Heart right ventricle (tissue), 16 donors: ENCODE data around the gene H2AZ2. TPM values are rescaled to one million over a fixed set of nuclear protein-coding genes. Genes with fewer than 3 reads are reported as not detected.

Source experiments
- ATAC-seq, 8 donors: fragments of 200-7000 bp; cut with Tn5 transposase; one replicate each; pipeline ENCODE4 v1.9.1; 2020; ENCODE audit warnings: mild to moderate bottlenecking in 8 of 8, moderate library complexity in 8 of 8, moderate number of reproducible peaks in 1 of 8
- DNase-seq, 2 donors: peaks; one replicate each; pipeline ENCODE4 v3.0.0-alpha.2; 2020
- H3K27ac ChIP-seq, 10 donors: fragments of 200-600 bp; sonication (generic) in 2 of 10; one replicate each; pipeline versions ENCODE4 v1.5.0 to v1.8.0; 2020 to 2022; ENCODE audit warnings: mild to moderate bottlenecking in 3 of 10
- H3K27me3 ChIP-seq, 7 donors: fragments of 200-600 bp; one replicate each; pipeline ENCODE4 v1.8.0; 2021 to 2022; ENCODE audit warnings: mild to moderate bottlenecking in 2 of 7
- H3K36me3 ChIP-seq, 9 donors: fragments of 200-600 bp; sonication (generic) in 1 of 9; one replicate each; pipeline versions ENCODE4 v1.5.0 to v1.8.0; 2020 to 2022; ENCODE audit warnings: mild to moderate bottlenecking in 2 of 9
- H3K4me1 ChIP-seq, 9 donors: fragments of 200-600 bp; sonication (generic) in 1 of 9; one replicate each; pipeline versions ENCODE4 v1.5.0 to v1.8.0; 2020 to 2022; ENCODE audit warnings: mild to moderate bottlenecking in 4 of 9
- H3K4me3 ChIP-seq, 10 donors: fragments of 200-600 bp; sonication (generic) in 2 of 10; one replicate each; pipeline versions ENCODE4 v1.5.0 to v1.8.0; 2020 to 2022; ENCODE audit warnings: mild to moderate bottlenecking in 7 of 10, moderate library complexity in 2 of 10
- H3K9me3 ChIP-seq, 11 donors: fragments of 200-600 bp in 10 of 11; sonication (generic) in 2 of 11; one replicate each; pipeline versions ENCODE4 v1.5.0 to v1.8.0; 2013 to 2022; ENCODE audit warnings: mild to moderate bottlenecking in 2 of 11, control low read depth in 1 of 11, moderate library complexity in 1 of 11
- CTCF ChIP-seq, 9 donors: fragments of 200-600 bp; sonication (generic) in 2 of 9; IDR thresholded peaks; one replicate each; pipeline versions ENCODE4 v1.5.0 to v1.8.0; 2021 to 2022; ENCODE audit warnings: antibody characterized with exemption in 9 of 9, mild to moderate bottlenecking in 5 of 9, moderate library complexity in 1 of 9
- WGBS, 2 donors: extraction: QIAGEN DNeasy Blood & Tissue Kit; methylation state at CpG; one replicate each; pipeline ENCODE4 v1.1.7; 2013; ENCODE audit warnings: inconsistent platforms in 1 of 2; 5-methylcytosine and 5-hydroxymethylcytosine counted together
- intact Hi-C, 10 donors: fragments of 100-400 bp; cut with DNase I; formaldehyde crosslinking; loops; one replicate each; pipeline versions ENCODE4 v1.11.1 to v1.14.2; 2022
- polyA plus RNA-seq, 2 donors: library from polyadenylated mRNA; stranded (reverse); fragments of 200-250 nt; gene quantifications; one replicate each; pipeline ENCODE4 v1.2.3, GENCODE V29; 2013
- total RNA-seq, 10 donors: library from RNA; stranded (reverse); fragmentation: NEBNext Ultra II Directional in 3 of 10; extraction: Animal tissue kit (Norgen Biotek cat#: 25700) in 3 of 10; gene quantifications; one replicate each; pipeline versions ENCODE4 v1.2.1 to v1.2.4, GENCODE V29; 2021 to 2023
- donor health status: Arrhythmogenic right ventricular cardiomyopathy.
- donor health status: ischemic (EF 13 %, LVEDD 7.1; RV severe dilation, severe dysfunction).
- donor health status: healthy with polysubstance abuse.
- donor health status: DM: no; HTN: yes; CAD: no.
- donor health status: DM: no; HTN: no; CAD: no.
- donor health status: ischemic (EF 25% LVEDD 6.9; RV normal size, moderate dysfunction).
- donor health status: ischemic (EF 25% LVEDD 5.7; RV mildly dilated, moderate dysfunction).
- donor health status: healthy.
- donor health status: DM: yes; HTN: yes; CAD: no.
- donor health status: Ischemic cardiomyopathy.
- donor health status: ischemic (EF 35%, LVEDD 5.7; RV mildly dilated, moderate dysfunction).
- donor health status: nonischemic (EF 11% LVEDD 7.7; RV severe dilation, severe dysfunction).
- donor health status: DM: yes; HTN: yes; CAD: no.
- donor health status: PGD.
- donor health status: ischemic (EF 29% LVEDD 5.4; RV normal size, mild dysfunction).
- donor health status: nonischemic (EF 23%, LVEDD 6.1; RV moderate dilation, normal function).

The H2AZ2 gene
- total and polyA plus RNA-seq, 12 donors = 109 to 280 (median 257) TPM

- 97 to 100% methylated on average over 1 of the region's 1 CpG for WGBS, 2 donors
- H3K27me3 ChIP-seq = no peaks in the 10 kb centered on the region
- no peaks in the 10 kb centered on the region for H3K4me1 ChIP-seq
- intact Hi-C loops = no loop called here
- DNase-seq (no peak), ATAC-seq (no peak)
- H3K36me3 ChIP-seq = no peaks in the 10 kb centered on the region
- no peak overlapping the region for H3K4me3 ChIP-seq
- TF ChIP-seq CTCF (IDR thresholded peaks at IDR 0.05) = no peak
- peaks cover 0 to 20% (median 0%) of the 10 kb centered on the region in 11 donors for H3K9me3 ChIP-seq
- no peak overlapping the region for H3K27ac ChIP-seq
Observed at GRCh38 chr7:44782460-44782859, 65.4 kb downstream of the H2AZ2 start.

Other genes with a start within 250 kb of the H2AZ2 start
- gene OGDH, start 241.5 kb downstream of the H2AZ2 start, total RNA-seq = 100 to 1,000 TPM; 500 to 724 (median 679) TPM
- gene OGDH, start 241.5 kb downstream of the H2AZ2 start, polyA plus RNA-seq = 100 to 1,000 TPM; 202 to 421 TPM
- gene ZMIZ2, start 99.2 kb downstream of the H2AZ2 start, total RNA-seq = 10 to 100 TPM; 38.9 to 80.4 (median 47.9) TPM
- 10 to 100 TPM; 26.3 to 87.3 TPM for gene ZMIZ2, start 99.2 kb downstream of the H2AZ2 start, polyA plus RNA-seq
- 100 to 1,000 TPM; 355 to 728 (median 423) TPM for gene PPIA, start 51.4 kb downstream of the H2AZ2 start, total RNA-seq
- 1,000 to 10,000 TPM; 1,028 to 3,654 TPM for gene PPIA, start 51.4 kb downstream of the H2AZ2 start, polyA plus RNA-seq
- gene PURB, start 37.4 kb upstream of the H2AZ2 start, total RNA-seq = 10 to 100 TPM; 12.7 to 18.7 (median 16.7) TPM
- gene PURB, start 37.4 kb upstream of the H2AZ2 start, polyA plus RNA-seq = 1 to 10 TPM; 6.6 to 7.7 TPM
- gene MYO1G, start 130.9 kb upstream of the H2AZ2 start, total RNA-seq = 10 to 100 TPM in 1 of 10 donors, 1 to 10 TPM in 3, under 1 TPM in 6; 0.30 to 11.0 (median 0.65) TPM
- gene MYO1G, start 130.9 kb upstream of the H2AZ2 start, polyA plus RNA-seq = 1 to 10 TPM in 1 of 2 donors, under 1 TPM in 1; 0.66 to 1.0 TPM
- gene CCM2, start 152.1 kb upstream of the H2AZ2 start, total RNA-seq = 10 to 100 TPM; 21.5 to 37.7 (median 25.4) TPM
- 10 to 100 TPM; 45.1 to 71.1 TPM for gene CCM2, start 152.1 kb upstream of the H2AZ2 start, polyA plus RNA-seq
- 10 to 100 TPM in 1 of 10 donors, 1 to 10 TPM in 9; 3.0 to 12.0 (median 4.7) TPM for gene NACAD, start 240.9 kb upstream of the H2AZ2 start, total RNA-seq
- 1 to 10 TPM; 3.2 to 4.7 TPM for gene NACAD, start 240.9 kb upstream of the H2AZ2 start, polyA plus RNA-seq